GM19324 (cell line): ENCODE measurements around the gene CACNG3.
"Not testable (repeated sequence)": the region's sequence is repeated elsewhere in the genome, so short reads cannot be mapped to it uniquely, and the experiment has no call there.

Source experiments
- ATAC-seq: cut with Tn5 transposase; IDR thresholded peaks from one replicate; pipeline ENCODE4 v1.9.1; 2021; ENCODE audit warnings: mild to moderate bottlenecking, moderate library complexity; ENCODE audit not compliant: unreplicated experiment, low FRiP score

CACNG3 gene

DNA sequence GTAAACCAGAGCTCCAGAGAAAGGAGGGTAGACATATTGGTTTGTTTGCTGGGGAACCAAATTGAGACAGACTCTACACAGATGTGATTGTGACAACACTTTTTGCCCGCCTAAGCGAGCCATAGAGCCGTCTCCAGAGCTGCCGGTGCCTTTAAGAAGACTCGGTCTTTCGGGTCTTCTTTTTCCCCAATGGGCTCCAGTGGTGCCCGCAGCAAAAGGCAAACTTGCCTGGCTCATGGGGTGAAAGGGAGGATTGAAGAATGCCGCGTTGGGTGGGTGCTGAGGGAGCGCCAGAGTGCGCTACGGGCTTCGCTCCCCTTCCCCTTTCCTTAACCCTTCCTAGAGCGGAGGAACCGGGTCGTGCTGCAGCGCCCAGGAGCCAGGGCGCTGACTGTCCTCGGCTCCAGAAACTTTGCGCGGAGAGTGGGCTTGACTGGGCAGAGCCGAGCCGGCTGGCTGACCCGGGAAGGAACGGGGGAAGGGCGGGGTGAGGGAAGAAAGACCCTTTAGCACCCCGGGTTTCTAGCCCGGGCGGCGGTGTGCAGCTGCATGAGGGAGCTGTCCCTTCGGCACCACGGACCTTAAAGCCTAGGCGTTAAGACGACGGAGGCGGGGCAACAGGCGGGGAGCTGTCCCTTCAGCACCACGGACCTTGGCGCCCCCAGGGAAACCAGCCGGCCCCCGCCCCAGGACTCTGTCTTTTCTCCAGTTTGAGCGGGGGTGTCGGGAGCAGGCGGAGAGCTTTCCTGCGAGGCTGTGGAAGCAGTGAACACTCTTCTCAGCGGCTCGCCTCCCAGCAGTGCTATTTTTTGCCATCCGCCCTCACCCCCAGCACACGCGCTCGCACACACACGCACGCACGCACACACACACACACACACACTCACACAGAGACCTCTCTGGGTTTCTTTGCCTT is at the start of gene CACNG3:
Gene CACNG3, plus strand, starts transcription at position 880 of the 916 bp plus-strand sequence. CDS start 420 bp downstream, outside the sequence.
- ATAC-seq: no peak

- no peak for ATAC-seq
Measured at GRCh38 chr16:24206926-24207325, 49.2 kb upstream of the CACNG3 start.

DNA sequence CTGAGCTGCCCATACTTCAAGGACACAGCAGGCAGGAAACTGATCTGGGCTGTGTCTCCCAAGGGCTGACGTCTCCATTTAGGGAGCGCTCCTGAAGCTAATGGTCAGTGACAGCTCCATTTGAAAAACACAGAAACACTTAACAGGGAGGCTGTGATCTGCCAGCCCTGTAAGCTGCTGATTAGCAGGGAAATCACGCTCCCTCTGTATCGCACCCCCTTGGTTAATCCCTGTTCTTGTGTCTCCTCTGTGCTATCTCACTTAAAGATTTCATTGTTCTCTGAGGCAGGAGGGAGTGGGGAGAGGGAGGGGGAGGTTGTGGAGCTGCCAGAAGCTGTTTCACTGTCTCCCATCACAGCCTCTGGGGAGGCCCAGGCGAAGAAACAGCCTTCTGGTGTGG is 47.4 kb upstream of the CACNG3 start:
- ATAC-seq: no peak

DNA sequence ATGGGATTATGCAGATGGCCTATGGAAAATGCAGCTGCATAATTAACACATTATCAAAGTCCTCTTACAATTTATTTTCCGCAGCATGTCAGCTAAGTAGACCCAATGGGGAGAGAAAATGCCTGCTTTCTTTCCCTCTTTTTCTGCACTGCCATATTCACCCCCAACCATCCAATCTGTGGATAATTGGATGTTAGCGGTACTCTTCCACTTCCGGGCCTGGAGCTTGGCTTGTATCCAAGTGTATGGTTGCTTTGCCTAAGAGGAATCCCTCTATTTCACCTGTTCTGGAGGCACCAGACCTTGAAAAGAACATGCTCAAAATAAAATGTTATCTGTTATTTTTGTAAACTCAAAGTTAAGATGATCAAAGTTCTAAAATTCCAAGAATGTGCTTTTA is 41.1 kb upstream of the CACNG3 start:
- ATAC-seq: no peak

DNA sequence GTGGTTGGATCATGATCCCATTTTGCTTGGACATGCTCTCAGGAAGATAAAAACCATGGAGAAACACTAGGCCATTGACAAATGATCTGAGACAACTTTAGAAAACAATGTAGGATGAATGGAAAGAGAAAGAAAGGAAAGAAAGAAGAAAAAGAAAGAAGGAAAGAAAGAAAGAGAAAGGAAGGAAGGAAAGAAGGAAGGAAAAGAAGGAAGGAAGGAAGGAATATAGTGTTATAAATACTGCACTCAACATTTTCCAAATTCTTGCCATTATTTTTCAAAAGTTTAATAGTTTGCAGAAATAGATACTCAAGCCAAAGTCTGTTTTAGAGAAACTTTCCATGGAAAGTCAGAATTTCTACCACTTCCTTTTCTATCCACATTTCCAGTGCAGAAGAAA is 39.2 kb upstream of the CACNG3 start:
- ATAC-seq: no peak

- no peak for ATAC-seq
Measured at GRCh38 chr16:24217461-24217860, 38.7 kb upstream of the CACNG3 start.

- no peak for ATAC-seq
Measured at GRCh38 chr16:24218299-24218698, 37.8 kb upstream of the CACNG3 start.

- ATAC-seq: no peak
Measured at GRCh38 chr16:24221219-24221618, 34.9 kb upstream of the CACNG3 start.

DNA sequence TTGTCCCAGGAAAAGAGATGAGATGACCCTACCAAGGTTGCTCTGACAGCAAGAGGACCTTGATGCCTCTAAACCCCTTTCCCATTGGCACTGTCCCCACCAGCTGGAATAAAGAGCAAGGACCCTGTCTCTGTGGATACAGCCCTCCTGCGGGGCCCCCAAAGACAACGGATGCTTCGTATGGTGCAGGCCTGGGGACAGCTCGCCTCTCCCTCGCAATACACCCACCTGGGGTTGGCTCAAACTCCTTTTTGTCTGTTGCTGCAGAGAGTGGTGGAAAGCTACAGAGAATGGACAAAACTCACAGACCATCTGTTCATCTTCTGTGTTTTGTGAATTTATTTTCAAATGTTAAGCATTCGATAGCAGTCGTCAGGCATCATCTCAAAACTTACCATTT is 27.6 kb upstream of the CACNG3 start:
- no peak for ATAC-seq

DNA sequence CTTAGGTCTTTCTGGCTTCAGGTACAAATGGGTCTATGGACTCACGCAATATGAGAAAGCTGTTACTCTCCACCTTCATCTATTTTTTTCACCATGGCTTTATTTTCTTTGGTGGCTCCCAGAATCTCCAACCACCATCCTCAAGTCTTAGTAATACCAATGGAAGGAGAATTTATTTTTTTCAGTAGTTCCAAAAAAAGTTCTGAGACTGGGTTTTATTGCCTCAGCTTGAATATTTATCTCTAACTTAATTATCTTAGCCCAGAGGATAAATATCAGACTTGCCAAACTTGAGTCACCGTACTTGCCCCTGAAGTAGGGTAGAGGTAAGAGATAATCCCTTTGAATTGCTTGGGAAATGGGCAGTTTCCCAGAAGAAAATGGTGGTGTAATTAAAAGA is 23.2 kb upstream of the CACNG3 start:
- ATAC-seq: no peak

GRCh38 chr16:24234737-24235136 is 21.4 kb upstream of the CACNG3 start:
- no peak for ATAC-seq

GRCh38 chr16:24235806-24236205 is 20.3 kb upstream of the CACNG3 start:
- no peak for ATAC-seq

- ATAC-seq: not testable (repeated sequence)
Measured at GRCh38 chr16:24238846-24239245, 17.3 kb upstream of the CACNG3 start.

DNA sequence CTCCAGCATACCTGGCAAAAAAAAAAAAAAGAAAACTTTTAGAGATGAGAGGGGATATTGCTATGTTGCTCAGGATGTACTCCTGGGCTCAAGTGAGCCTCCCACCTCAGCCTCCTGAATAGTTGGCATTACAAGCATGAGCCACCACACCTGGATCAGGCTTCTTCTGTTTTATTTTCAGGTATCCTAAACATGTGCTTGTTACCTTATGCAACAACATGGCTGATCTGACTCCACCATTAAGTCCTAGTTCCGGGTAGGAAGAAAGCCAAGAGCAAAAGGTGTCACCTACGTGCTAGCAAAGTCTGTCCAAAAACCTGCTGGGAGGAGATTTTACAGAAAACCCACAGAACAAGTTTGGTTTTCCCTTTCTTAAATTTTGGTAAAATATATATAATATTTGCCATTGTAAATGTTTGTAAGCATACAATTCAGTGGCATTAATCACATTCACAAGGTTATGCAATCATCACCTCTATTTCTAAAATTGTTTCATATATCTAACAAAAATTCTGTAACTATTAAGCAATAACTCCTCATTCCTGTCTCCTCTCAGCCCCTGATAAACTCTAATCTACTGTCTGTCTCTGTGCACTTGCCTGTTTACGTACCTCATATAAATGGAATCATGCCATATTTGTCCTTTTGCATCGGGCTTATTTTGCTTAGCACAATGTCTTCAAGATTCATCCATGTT is 9.1 kb upstream of the CACNG3 start:
- ATAC-seq: no peak

DNA sequence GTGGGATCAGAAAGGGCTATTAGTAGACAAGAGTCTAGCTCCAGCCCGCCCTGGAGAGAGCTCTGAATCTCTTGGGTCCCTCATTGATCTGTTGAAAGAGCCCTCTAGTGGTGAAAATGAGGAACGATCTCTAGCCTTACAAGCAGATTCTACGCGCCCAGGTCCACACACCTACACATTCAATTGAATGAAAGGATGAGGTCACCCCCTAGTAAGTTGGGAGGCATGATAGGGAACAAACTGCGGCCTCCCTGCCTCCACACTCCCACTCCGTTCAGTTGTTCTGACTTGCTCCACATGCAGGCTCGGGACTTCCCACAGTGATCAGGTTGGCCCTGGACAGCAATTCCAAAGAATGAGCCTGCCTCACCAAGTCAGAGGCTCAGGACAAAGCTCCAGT is 2.9 kb upstream of the CACNG3 start:
- ATAC-seq: no peak

DNA sequence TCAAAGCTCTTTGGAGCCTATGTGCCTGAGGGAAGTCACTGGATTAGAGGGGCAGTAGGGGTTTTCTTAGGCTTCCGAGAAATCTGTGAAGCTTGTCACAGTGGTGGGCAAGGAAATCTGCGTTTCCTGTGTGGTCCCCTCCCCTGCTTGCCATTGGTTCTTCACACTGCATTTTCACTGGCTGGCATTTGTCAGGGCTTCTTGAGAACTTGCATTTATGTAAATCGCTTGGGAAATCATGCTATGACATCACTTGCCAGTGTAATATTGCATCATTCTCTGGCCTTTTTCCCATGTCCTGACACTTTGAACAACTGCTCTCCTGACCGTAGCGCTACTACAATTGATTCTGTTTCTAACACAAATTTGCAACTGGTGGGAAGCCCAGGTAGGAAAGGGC is 1.8 kb downstream of the CACNG3 start:
- no peak for ATAC-seq

GRCh38 chr16:24258791-24259190 is 2.7 kb downstream of the CACNG3 start:
- ATAC-seq: no peak

GRCh38 chr16:24262816-24263215 is 6.7 kb downstream of the CACNG3 start:
- no peak for ATAC-seq

- ATAC-seq: no peak
Measured at GRCh38 chr16:24270721-24271442, 14.7 kb downstream of the CACNG3 start.

- no peak for ATAC-seq
Measured at GRCh38 chr16:24272379-24272778, 16.2 kb downstream of the CACNG3 start.

DNA sequence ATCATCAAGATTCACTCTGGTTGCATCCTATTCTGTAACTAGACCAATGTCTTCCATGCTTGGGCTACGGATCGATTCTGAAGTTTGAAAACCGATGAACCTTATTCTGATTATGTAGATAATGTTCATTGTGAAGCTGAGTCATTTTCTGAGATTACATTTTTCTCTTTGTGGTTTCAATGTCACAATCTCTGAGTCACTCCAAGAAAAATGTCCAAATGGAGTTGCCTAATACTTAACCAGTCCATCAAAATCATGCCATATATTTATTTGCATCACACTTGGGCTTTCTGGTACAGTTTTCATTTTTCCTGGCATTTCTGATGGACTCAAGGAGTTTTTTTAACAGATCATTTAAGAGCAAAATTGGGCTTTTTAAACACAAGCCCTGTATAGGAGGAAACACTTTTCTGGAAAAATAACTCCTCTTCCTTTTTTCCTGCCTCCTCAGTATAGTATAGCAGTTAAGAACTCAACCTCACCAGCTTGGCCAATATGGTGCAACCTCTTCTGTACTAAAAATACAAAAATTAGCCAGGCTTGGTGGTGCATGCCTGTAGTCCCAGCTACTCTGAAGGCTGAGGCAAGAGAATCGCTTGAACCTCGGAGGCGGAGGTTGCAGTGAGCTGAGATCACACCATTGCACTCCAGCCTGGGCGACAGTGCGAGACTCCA is 17.5 kb downstream of the CACNG3 start:
- no peak for ATAC-seq
